Activated effector memory CD4-positive, alpha-beta T cell treated with anti-CD3 and anti-CD28 coated beads, Interleukin-2, amount 50 U/mL, for 16 hours (primary cell): ENCODE results near the gene NID2.

Experiments
- DNase-seq: peaks from one replicate; pipeline ENCODE4 v3.0.0-alpha.2; 2020

Gene NID2

DNA sequence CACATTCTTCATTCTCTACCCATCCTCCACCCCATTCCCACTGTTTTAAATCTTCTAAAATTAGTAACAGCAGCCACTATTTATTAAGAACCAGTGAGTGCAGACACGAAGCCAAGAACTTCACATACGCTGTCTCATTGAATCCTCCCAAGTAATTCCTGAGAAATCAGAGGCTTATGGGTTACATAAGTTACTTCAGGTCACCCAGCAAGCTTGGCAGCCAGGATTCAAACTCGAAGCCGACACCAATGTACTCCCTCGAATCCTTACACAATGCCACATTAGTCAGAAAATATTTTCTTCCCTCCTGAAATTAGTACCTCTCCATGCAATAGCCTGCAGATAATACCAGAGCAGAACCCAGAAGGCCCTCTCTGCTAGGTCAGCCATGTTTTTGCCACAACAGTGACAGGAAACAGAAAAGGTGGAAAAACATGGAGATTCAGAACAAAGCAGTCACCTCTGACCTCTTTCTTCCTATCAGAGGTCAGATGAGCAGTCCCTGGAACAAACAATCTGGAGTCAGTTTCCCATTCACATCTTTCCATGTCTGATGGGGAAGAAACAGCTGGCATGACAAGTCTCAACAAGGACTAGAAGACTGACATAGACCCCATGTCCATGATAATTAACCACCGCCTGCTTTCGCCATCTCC is 16.4 kb downstream of the NID2 start:
- DNase-seq: no peak

DNA sequence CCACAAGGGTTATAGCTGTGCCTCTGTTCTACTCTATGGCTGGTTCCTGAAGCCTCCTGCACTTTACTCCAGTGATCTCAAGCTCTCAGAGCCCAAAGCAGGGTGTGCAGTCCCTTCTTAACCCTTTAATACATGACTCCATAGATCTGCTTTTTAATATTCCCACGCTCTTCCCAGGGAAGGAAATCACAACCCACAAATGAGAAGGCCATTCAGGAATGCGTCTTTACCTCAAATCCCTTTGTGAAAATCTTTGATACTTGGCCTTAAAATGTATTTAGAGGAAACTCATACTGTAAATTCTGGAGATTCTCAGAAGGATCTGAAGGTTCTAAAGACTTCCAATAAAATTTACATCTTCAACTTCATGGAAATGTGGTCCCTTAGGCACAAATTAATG is 17.0 kb downstream of the NID2 start:
- no peak for DNase-seq

DNA sequence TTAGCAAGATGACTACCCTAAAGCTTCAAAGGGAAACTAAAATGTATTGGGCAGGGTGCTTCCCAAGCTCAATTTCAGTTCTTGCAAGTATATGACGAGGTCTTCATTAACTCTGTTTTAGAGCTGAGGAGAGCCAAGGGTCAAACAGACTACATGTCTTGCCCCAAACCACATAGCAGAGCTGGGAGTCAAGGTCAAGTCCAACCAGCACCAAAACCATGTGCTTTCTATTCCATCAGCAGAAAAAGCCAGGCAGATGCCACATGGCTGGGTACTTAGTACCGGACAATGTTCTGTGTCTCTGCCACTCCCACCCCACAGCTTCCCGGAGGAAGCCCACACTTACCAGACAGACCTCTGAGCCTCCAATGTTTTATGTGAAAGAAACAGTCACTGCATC is 17.6 kb downstream of the NID2 start:
- DNase-seq: no peak

DNA sequence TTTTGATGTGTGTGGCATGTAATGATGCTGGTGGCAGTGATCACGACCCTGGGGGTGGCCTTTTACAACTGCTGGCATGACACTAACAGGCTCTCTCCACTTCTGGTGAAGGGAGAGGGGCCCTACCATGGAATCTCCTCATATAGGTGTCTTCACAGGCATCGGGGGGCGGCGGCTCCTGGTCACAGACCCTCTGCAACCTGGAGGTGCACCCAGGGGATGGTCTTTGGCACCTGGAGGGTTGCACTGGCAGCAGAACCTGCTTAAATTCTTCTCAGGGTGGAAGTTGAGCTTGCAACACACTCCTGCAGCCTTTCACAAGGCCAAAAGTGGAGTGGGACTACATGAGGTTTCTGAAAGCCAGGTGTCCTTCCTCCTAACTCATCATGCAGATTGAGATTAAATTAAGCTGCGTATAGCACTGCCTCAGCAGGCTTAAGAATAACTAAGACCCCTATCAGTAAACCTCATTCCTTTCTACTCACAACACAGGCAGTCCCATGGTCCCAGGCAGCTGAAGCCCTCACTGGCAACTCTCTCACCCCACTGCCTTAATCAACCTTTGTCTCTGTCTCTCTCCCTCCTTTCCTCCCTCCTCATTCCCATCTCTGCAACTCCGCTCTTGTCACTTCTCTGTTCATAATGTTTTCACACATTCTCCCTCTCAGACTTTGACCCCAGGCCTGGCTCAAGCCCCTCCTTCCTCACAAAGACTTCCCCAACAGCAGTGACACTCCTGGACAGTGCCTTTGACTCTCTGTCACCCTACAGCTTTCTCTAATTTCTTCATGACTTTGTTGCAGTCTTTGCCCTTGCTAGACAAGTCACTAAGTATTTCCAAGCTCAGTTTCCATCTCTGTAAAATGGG is 18.9 kb downstream of the NID2 start:
- no peak for DNase-seq

DNA sequence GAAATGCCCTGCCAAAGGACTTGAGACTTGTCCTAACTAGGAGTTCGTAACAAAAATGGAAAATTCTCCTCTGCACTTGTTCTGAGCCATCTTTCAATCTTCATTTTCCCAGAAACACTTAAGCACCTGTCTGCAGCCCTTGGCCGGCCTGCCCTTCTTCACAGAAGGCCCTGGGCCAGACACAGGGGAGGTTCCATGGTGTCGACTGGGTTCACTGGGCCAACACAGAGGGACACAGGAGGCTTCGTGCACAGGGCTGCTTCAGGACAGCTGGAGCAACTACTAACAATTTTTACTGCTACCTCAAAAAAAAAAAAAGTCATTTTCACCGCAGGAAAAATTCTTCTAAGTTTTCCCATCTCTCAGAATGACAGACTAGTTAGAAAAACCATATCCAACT is 19.6 kb downstream of the NID2 start:
- no peak for DNase-seq

DNA sequence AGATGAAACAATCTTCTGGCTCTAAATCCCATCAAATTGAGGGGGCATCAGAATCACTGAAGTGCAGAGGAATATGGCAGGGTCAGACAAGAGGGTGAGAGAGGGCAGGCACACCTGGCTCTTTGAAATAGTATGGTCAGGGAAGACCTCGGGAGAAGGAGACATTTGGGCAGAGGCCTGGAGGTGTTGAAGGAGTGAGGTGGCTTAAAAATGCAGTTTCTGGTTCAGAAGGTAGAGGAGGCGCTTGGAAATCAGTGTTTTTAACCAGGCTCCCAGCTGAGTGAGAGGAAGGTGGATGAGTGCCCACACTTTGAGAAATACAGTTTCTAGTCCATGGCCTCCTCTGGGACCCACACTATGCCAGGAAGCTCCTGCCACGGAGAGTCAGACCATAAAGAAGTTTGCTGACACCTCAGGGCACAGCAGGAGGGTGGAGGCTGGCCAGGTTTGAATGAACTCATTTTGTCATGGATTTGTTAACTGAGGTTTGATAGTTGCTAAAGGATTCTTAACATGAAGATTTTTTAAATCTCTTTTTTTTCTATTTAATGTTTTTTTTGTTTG is 20.1 kb downstream of the NID2 start:
- DNase-seq: no peak

DNA sequence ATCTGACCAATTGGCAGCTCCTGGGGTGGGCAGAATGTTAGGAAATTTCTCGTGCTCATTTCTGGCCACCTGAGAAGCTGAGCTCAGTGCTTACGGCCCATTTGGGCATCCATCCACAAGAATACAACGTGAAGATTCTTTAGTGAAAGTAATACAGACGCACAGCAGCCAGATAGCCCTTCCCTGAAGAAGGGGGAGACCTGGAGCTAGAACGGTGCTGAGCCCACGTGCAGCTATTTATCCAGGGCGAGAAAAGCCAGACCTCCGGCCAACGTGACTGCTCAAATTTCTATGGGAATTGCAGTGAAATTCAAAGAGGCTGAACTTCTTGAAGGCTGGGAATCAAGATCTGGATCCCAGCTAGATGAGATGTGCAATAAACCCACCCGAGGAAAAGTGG is 20.7 kb downstream of the NID2 start:
- no peak for DNase-seq

DNA sequence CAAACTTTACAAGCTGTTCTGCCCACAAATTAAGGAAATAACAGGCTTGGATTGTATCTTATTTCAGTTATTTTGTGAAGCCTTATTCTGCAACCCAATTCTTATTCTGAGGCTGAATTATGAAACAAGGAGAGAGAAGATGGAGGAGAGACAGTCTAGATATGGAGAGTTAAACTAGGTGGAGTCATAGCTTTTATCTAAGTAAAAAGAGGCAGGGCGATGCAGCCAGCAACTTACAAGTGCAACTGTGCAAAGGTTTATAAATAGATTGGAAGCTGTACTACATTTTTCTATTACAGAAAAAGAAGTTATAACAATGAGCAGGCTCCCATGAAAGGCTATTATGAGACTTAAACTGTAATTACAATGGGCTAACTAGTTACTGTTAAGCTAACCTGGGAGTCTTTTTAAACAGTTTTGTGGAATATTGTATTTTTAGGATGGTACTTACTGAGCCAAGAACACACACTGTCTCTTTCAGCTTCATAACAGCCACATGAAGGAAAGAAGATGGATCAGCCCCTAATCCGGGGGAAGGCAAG is 22.4 kb downstream of the NID2 start:
- DNase-seq: no peak

DNA sequence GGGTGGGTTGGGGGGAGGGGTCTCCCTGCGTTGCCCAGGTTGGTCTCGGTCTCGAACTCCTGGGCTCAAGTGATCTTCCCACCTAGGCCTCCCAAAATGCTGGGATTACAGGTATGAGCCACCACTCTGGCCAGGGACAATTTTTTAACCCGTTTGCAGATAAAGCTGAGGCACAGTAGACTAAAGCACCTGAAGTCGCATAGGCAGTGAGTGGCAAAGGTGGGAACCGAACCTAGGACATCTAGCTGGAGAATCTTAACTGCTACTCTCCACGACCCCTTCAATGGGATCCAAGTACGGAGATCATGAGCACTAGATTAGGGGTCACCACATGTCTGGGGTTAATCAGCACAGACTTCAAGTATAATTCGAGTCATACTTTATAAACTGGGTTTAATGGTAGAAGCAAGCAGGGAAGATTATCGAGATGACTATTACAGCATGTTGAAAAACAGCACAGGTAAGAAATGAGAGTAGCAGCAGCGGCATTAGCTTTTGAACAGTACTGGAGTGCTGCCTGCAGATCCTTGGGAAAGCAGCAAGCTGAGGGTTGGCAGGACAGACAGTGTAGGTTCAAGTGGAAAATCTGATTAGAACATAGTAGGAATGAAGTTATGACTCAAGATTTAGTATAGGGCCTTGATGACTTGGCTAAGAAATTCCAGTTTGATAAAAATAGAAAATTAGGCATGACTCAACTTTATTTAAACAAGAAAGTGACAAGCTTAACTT is 23.9 kb downstream of the NID2 start:
- no peak for DNase-seq

DNA sequence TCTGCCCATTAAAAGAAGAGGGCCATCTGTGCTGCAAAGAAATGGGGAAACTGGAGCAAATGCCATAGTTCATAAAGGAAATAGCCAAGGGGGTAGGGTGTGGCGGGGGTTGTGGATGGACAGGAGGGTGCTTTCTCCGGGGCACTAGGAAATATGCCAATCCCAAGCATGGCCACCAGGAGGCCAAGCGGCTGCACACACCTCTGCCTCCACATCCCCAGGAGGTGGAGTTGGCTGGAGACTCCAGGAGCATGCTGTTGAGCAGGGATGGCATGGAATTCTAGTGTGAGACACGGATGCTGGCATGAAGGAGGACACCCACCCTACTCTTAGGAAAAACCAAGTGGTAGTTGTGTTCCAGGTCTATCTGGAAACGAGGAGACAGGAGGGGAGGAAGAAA is 25.2 kb downstream of the NID2 start:
- peak; percentile 77 for DNase-seq

DNA sequence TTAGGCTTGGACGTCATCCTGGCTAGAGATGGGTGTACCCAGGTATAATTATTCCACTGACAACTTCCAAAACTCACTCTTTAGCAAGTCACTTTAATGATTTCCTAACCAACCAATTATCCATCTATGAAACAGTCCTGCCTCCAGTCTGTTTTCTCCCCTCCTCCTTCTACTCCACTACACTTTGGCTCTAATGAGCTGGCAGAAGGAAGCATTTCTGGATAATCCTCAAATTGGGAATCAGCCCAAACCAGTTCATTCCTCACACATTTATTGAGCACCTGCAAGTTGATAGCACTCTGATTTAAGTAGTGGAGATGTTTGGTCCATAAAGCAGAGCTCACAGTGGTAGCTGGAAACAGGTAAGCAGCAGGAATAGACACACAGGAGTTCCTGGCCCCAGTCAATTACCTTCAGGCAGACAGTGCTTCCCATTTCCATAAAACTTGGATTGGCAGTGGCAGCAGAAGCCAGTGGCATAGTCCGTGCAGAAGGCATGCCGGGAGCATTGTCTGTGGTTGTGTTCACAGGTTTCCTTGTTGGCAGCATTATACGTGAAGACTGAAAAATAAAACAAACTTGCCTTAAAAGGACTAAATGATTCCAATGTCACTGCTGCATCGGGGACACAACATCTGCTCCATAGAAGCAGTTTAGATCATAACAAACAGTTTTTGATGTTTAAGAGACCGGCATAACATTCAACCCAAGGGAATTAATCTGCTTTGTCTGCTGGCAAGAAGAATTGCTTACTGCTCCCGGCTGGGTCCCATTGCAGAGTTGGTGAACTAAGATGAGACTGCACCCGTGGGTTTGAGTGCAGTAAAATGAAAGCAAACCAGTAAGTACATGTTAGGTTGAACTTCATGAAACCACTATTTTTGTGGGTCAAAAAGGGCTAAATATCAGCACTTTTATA is 26.2 kb downstream of the NID2 start:
- no peak for DNase-seq

DNA sequence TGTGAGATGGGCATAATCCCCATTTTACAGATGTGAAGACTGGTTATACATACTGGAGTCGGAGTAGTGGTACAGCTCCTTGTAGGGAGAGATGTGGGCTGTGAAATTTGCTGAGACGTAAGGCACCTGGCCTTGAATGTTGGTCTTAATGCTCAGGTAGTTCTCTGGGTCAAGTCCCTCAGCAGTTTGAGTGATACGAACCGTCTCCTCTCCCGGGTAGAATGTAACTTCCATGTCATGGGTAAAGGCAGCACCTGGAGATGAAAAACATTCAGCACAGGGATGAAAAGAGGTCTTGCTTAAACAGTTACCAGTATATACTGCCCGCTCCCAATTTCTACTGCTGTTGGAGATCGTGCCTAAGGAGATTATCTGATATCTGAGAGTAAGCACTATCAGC is 28.3 kb downstream of the NID2 start:
- no peak for DNase-seq

DNA sequence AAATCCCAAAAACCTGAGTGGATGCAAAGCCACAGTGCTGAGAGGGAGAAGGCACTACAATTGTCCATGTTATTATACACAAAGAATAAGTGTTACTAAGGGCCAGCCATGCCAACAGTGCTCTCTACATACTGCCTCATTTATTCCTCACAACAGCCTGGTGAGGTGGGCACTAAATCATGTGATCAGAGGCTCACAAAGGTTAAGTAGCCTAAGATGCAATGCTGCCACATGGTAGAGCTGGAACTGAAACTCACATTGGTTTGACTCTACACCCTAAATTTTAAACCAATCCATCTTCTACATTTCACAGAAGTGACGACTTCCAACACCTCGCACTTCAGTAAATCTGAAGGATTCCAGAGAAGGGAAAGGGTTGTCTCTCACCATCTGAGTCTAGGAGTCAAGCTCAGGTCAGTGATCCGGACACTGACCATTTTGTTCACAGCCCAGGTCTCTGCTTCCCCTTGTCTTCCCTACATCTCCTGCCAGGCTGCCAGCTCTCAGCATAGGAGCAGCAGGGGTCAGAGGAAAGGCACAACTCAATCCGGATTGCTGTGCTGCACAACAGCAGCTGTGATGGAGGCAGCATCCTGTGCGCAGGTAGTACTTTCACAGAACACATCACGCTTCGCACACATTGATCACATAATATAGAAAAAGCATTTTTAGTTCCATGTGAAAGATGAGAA is 29.6 kb downstream of the NID2 start:
- no peak for DNase-seq

DNA sequence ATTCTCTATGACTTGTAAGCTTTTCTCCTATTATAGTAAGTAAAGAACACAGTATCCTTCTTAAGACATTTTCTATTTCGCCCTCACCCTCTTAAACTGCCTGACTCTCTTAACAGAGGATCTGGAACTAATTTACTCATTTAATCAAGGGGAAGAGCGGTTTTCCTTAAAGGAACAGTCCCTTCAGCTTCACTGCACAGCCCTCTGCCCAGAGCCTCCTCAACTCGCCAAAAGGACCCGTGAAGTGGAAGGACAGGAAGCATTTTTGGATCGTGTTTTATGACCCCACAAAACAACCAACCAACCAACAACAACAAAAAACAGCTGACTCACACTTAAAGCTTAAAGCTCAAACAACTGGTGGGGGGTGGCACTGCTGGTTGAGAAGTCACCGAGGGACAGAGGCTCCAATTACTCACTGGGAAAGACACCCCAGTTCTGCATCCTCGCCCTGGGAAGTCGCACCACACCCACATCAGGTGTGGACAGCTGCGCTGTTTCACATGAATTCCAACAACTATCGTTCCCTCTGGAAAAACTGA is 35.7 kb downstream of the NID2 start:
- DNase-seq: no peak

DNA sequence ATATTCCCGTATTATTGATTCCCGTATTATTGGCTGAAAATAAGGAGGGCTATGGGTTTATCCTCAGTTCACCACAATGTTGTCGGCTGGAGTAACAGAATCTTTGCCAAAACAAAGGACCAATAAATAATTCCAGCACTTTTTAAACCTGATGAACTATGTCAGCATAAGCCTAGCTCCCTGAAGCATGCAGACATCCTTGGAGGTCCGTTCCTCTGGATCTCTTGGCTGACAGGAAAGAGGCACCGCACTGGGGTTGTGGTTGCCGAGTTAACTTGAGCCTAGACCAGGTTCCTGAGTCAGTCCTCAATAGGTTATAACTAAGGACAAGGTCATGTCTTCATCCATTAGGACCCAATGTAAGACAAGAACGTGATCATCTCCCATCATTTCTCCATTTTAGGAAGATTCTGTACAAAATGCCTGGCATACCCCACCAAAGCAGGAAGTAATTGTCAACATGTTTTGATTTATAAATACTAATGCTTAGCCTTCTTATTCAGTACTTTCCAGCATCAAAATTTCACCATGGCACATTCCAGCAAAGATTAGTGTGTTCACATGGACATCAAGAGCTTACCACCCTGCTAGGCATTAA is 36.6 kb downstream of the NID2 start:
- no peak for DNase-seq

DNA sequence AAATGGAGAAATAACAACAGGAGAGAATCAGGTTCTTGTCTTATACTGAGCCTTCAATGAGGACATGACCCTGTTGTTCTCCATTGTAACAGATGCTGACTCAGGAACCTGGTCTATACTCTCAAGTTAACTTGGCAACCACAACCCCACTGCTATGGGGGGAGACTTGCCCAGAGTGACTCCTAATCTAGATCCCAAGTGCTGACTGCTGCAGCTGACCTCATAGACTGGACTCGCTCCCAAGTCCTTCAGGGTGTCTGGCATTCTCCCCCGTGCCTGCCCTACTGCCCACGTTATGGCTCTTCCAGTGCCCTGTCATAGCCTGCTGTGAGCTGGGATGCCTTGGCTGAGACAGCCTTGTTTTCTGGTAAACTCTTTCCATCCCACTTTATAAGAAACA is 37.1 kb downstream of the NID2 start:
- no peak for DNase-seq

DNA sequence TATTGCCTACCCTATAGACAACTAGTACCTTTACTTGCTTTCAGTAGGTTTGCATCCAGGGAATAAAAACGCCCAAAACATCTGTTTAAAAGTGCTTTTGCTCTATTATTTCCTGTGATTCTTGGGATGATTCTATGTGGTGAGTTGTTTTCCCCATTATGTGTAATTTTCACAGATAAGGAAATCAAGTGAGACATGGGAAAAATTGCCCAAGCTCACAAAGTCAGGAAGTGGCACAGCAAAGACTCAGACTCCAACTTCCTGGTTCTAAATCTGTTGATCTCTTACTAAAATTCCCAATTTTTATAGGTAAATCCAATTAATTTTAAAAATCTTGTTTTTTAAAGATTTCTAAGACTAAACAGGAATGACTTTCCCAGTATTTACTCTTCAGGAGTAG is 39.0 kb downstream of the NID2 start:
- no peak for DNase-seq

DNA sequence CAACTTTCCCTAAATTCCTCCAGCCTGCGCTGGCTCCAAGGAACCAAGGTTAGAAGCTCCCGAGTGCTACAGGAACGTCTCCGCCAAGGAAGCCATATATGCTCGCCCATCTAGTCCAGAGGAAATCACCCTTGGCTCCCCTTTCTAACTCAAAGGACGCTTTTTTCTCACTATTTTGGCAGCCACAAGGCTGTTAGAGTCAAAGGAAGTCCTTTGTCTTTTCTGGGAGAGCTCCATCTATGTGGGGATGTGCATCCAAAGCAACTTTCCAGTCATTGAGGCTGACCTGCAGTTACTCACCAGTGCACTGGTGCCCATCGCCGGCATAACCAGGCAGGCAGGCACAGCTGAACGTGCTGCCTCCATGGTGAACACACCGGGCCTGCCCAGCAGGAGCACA is 42.0 kb downstream of the NID2 start:
- no peak for DNase-seq

DNA sequence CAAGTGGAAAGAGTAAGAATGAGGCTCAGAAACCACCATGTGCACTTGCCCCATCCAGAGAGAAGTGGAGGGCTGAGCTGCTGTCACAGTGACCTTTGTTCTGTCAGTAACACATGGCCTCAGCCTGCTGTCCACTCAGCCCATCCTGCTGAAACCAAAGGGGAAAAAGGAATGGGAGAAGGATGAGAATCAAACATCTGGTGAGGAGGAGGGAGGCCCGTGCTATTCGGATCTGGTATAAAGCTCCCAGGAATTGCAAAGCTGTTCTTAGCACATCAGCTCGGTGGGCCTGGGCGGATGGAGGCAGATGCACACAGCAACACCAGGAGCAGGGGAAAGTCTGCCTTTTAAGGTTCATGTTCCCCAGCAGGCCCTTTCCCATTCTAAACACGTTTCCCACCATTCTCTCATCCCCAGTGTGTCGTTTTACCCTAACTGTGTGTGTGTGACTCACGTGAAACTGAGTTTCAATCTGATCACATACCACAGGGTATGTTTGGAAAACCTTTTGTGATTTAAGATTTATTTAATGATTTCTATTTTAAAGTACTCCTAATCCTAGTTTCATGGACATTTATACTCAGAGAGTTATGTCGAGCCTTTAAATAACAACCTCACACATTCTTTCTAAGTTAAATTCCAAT is 42.7 kb downstream of the NID2 start:
- DNase-seq: no peak

DNA sequence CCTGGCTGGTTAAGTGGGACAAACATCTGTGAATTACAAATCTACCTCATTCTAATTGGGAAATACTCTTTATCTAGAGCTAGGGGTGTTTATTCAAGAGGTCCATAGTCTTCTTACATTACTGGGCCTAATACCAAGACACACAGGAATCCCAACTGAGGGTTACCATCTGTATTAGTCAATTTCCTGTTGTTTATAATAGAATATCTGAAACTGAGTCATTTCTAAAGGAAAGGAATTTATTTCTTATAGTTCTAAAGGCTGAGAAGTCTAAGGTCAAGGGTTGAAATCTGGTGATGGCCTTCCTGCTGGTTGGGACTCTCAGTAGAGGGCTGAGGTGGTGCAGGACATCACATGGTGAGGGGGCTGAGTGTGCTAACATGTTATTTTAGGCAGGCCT is 43.5 kb downstream of the NID2 start:
- DNase-seq: no peak
